BJ (cell line): ENCODE measurements around the gene ATP5F1A. TPM values are rescaled to one million over a fixed set of nuclear protein-coding genes. Genes with fewer than 3 reads are reported as not detected.

ENCODE experiments used
- CTCF ChIA-PET: fragments of 350-600 bp; formaldehyde crosslinking; extraction: SDS; loops from one replicate; lab custom pipeline; 2021; ENCODE audit warnings: antibody characterized with exemption, inconsistent platforms; lab: Yijun Ruan, JAX
- POLR2A ChIA-PET: fragments of 300-600 bp; sonication (Branson Sonifier 250); formaldehyde crosslinking; extraction: SDS; loops from one replicate; lab custom pipeline; 2021; ENCODE audit warnings: antibody characterized with exemption; lab: Charles Lee
- DNase-seq: peaks from one replicate; pipeline ENCODE4 v3.0.0-alpha.2; 2011; ENCODE audit warnings: low read depth
- H3K27me3 ChIP-seq: 2 replicates; pipeline ENCODE4 v1.6.0; 2011; ENCODE audit warnings: low read length; ENCODE audit not compliant: control insufficient read depth, insufficient read depth
- H3K36me3 ChIP-seq: 2 replicates; pipeline ENCODE4 v1.5.1; 2011; ENCODE audit warnings: low read length; ENCODE audit not compliant: control insufficient read depth, insufficient read depth
- H3K4me3 ChIP-seq: 2 replicates; pipeline ENCODE4 v1.5.1; 2011; ENCODE audit warnings: low read depth, mild to moderate bottlenecking, control low read depth, low read length
- polyA plus RNA-seq: library from polyadenylated mRNA; depleted of rRNA; stranded (reverse); fragments of >200 nt; gene quantifications from 2 replicates; pipeline ENCODE4 v1.2.3, GENCODE V29; 2011
- TF ChIP-seq, protein P1 (sequence below): IDR thresholded peaks from 2 replicates; pipeline ENCODE4 v1.5.1; 2011; ENCODE audit warnings: low read depth, mild to moderate bottlenecking, control low read depth, inconsistent platforms, low read length, moderate library complexity; ENCODE audit not compliant: insufficient read depth

Gene ATP5F1A
- polyA plus RNA-seq, 1 experiment: 557 TPM

DNA sequence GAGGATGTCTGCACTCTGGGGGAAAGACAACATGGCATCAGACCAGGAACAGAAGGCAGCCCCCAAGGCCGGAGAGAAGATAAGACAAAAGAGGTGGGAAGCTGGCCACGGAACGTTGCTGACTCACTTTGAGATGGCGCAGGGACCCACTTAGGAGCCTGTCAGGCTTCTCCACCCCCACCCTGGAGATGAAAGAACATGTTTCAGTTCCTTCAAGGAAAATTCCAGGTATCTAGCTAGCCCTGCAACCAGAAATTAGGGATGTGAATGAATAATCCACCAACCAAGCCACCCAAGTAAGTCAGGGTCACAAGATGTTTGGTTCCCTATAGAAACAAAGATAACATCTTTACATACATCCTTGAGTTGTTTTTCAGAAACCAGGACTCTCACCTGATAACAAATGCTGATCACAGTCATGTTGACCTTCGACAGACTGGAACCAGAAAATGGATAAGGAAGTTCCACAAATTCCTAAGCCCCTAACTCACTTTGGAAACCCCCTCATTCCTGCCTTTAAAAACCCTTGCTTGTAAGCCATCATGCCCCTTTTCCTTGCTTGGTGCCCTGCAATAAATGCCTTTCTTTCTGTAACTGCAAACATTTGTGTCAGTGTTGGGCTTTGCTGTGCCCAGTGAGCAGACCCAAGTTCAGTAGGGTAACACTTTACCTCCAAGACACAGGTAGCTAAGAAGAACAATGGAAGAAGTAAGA is 57.9 kb downstream of the ATP5F1A start:
- TF ChIP-seq, protein P1, sequence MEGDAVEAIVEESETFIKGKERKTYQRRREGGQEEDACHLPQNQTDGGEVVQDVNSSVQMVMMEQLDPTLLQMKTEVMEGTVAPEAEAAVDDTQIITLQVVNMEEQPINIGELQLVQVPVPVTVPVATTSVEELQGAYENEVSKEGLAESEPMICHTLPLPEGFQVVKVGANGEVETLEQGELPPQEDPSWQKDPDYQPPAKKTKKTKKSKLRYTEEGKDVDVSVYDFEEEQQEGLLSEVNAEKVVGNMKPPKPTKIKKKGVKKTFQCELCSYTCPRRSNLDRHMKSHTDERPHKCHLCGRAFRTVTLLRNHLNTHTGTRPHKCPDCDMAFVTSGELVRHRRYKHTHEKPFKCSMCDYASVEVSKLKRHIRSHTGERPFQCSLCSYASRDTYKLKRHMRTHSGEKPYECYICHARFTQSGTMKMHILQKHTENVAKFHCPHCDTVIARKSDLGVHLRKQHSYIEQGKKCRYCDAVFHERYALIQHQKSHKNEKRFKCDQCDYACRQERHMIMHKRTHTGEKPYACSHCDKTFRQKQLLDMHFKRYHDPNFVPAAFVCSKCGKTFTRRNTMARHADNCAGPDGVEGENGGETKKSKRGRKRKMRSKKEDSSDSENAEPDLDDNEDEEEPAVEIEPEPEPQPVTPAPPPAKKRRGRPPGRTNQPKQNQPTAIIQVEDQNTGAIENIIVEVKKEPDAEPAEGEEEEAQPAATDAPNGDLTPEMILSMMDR: no peak

DNA sequence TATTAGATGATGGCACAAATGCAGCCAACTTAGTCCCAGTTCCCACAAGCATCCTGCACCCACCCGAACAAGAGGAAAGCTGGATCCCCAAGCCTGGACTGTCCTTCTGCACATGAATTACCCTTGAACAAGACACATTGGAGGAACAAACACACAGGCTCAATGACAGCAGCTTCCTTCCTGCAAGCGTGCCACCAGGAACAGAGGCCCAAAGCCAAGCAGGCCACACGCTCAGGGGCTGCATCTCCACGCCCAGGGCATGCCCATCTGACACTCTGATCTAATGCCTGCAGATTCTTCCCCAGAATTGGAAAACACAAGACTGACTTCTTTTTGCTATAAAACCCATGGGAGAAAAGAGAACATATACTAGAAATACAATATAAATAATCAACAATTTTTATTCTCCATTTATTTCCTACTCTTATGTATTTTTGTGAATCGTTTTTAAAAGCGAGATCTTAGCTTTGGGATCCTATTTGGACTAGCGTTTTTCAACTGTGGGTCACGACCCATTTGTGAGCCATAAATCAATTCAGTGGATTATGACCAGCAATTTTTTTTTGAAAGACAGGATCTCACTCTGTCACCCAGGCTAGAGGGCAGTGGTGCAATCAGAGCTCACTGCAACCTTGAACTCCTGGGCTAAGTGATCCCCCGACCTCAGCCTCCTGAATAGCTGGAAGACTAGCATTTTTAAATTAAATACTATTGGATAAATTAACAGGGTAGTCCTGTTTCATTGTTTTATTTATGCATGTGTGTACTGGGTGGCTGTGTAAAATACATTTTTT is 60.4 kb downstream of the ATP5F1A start:
- H3K36me3 ChIP-seq: peaks cover 1% of the 10 kb centered on the region; the same call in 1 of the 2 replicates
- H3K27me3 ChIP-seq: no peaks in the 10 kb centered on the region
- ChIA-PET POLR2A (no interaction called here), CTCF (interaction anchor here (0.6 to 0.9 kb wide), 2 partner anchors 36 to 407 kb away, joined by 3 to 4 read pairs; no protein-coding TSS in a partner anchor)
- DNase-seq: no peak
- TF ChIP-seq, protein P1: no peak
- no peak overlapping the region for H3K4me3 ChIP-seq

More for the DNA sequence above, 57.9 kb downstream of the ATP5F1A start:
- DNase-seq: no peak
- 0 out of 2 replicates have a peak, but pooled peaks cover 1% of the 10 kb centered on the region for H3K36me3 ChIP-seq
- no peak overlapping the region for H3K4me3 ChIP-seq
- POLR2A ChIA-PET: no interaction called here
- H3K27me3 ChIP-seq: no peaks in the 10 kb centered on the region
- CTCF ChIA-PET: interaction anchor here (0.6 kb wide), 1 partner anchor 106 kb away, joined by 3 read pairs; no protein-coding TSS in a partner anchor

DNA sequence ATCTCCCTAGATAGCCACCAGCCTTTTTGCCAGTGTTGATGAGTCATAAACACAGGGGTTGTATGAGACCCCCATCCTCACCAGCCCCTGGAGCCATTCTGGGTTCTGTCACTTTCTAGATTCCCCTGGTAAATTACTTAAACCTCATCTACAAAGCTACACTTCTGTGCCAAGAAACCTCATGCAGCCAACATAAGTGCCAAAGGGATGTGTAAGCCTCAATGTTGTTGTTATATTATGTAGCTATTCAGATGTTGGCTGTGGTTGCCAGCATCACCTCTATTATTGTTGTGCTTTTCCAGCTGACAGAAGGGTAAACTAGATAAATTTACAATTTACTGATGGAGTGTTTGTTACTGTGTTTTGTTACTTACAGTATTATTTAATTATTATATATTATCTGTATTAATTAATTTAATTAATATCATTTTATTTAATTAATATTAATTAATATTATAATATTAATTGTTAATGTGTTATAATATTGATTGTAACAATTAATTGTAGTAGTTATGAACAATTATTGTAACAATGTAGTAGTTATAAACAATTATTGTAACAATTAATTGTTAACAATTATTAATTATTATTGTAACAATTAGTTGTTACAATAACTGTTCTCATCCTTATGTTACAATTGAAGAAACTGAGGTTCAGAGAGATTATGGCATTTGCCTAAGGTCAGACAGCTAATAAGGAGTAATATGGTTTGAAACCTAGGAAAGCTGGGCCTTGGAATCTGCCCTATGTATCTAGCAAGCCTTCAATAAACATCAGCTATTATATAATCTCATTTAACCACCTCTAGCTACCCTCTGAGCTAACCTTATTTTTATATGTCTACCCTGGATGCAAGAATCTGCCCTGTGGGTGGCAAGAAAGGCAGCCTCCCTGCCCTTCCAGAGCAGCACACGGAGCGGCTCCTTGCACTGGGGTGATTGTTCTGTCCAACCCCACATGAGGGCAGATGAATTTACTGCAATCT is 62.1 kb downstream of the ATP5F1A start:
- ChIA-PET CTCF (no interaction called here), POLR2A (interaction anchor here (0.5 kb wide), 1 partner anchor 28 kb away, joined by 9 read pairs; no protein-coding TSS in a partner anchor)
- DNase-seq: no peak
- H3K36me3 ChIP-seq: peaks cover 1% of the 10 kb centered on the region; the same call in 1 of the 2 replicates
- H3K27me3 ChIP-seq: no peaks in the 10 kb centered on the region
- H3K4me3 ChIP-seq: no peak overlapping the region
- TF ChIP-seq, protein P1: no peak

DNA sequence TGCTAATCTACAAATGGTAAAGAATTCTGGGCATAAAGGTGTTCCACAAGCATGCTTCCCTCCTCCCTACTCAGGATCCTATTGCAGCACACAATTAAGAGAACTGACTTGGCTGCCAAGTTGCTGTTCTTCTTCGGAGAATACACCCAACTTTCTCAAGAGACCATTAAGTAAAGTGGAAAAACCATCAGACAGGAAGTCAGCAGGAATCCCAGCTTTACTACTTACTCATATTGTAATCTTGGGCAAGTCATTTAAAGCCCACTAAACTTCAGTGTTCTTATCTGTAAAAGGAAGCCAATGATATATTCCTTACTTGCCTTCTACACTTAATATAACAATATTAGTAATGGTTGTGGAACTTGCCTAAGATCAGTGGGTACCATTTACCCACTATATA is 63.9 kb downstream of the ATP5F1A start:
- Histone ChIP-seq H3K4me3 (no peak overlapping the region), H3K27me3 (no peaks in the 10 kb centered on the region), H3K36me3 (peaks cover 1% of the 10 kb centered on the region; the same call in 1 of the 2 replicates)
- no peak for DNase-seq
- CTCF ChIA-PET: interaction anchor here (1.2 to 1.3 kb wide), 2 partner anchors 10 to 18 kb away, joined by 3 read pairs; no protein-coding TSS in a partner anchor
- POLR2A ChIA-PET: no interaction called here
- TF ChIP-seq, protein P1: no peak
